Chondrocyte (in vitro differentiated cells): ENCODE results near the gene IMMP2L. TPM values are rescaled to one million over a fixed set of nuclear protein-coding genes. Genes with fewer than 3 reads are reported as not detected.

ENCODE experiments used
- DNase-seq: peaks from one replicate; pipeline ENCODE4 v3.0.0; 2021; ENCODE audit warnings: mixed read lengths, low spot score
- H3K27ac Mint-ChIP-seq: one replicate; pipeline ENCODE4 v1.8.0; 2021; ENCODE audit warnings: mild to moderate bottlenecking, moderate library complexity, mixed read lengths; ENCODE audit not compliant: unreplicated experiment
- H3K27me3 Mint-ChIP-seq: 2 replicates; pipeline ENCODE4 v1.8.0; 2021; ENCODE audit warnings: low read depth, mixed read lengths
- H3K36me3 Mint-ChIP-seq: 2 replicates; pipeline ENCODE4 v1.8.0; 2021; ENCODE audit warnings: low read depth, mixed read lengths
- H3K4me1 Mint-ChIP-seq: 2 replicates; pipeline ENCODE4 v1.8.0; 2021; ENCODE audit warnings: low read depth, mild to moderate bottlenecking, mixed read lengths
- H3K4me3 Mint-ChIP-seq: one replicate; pipeline ENCODE4 v1.8.0; 2021; ENCODE audit warnings: mild to moderate bottlenecking, moderate library complexity, mixed read lengths; ENCODE audit not compliant: unreplicated experiment
- H3K9me3 Mint-ChIP-seq: 2 replicates; pipeline ENCODE4 v1.8.0; 2021; ENCODE audit warnings: low read depth, mixed read lengths
- CTCF ChIP-seq: fragments of 200-600 bp; sonication (generic); IDR thresholded peaks from 2 replicates; pipeline ENCODE4 v1.5.0; 2021; ENCODE audit warnings: antibody characterized with exemption, mild to moderate bottlenecking, moderate library complexity
- total RNA-seq: library from RNA; stranded (reverse); gene quantifications from 3 replicates; pipeline ENCODE4 v1.2.1, GENCODE V29; 2021

IMMP2L gene
- total RNA-seq, 1 donor from 2014 or later = 6.1 TPM

- peaks cover 13% of the 10 kb centered on the region for H3K4me1 Mint-ChIP-seq
- H3K9me3 Mint-ChIP-seq = peaks cover 7% of the 10 kb centered on the region
- no peak overlapping the region for H3K27ac Mint-ChIP-seq
- no peak for DNase-seq
- H3K36me3 Mint-ChIP-seq = peaks cover 3% of the 10 kb centered on the region
- H3K27me3 Mint-ChIP-seq = no peaks in the 10 kb centered on the region
- H3K4me3 Mint-ChIP-seq = no peak overlapping the region
- no peak for TF ChIP-seq CTCF
Observed at GRCh38 chr7:111068618-111069017, 493.7 kb downstream of the IMMP2L start.

- Mint-ChIP-seq H3K9me3 (peaks cover 10% of the 10 kb centered on the region), H3K4me3 (no peak overlapping the region), H3K27ac (no peak overlapping the region), H3K4me1 (peaks cover 9% of the 10 kb centered on the region), H3K27me3 (no peaks in the 10 kb centered on the region), H3K36me3 (peaks cover 5% of the 10 kb centered on the region)
- no peak for TF ChIP-seq CTCF
- no peak for DNase-seq
Observed at GRCh38 chr7:111067682-111068081, 494.6 kb downstream of the IMMP2L start.

GRCh38 chr7:111067251-111067650 is 495.0 kb downstream of the IMMP2L start:
- peaks cover 5% of the 10 kb centered on the region for H3K36me3 Mint-ChIP-seq

GRCh38 chr7:111063166-111063565 is 499.1 kb downstream of the IMMP2L start:
- Mint-ChIP-seq H3K9me3 (peaks cover 10% of the 10 kb centered on the region), H3K4me3 (no peak overlapping the region), H3K36me3 (peaks cover 5% of the 10 kb centered on the region), H3K4me1 (no peaks in the 10 kb centered on the region), H3K27me3 (no peaks in the 10 kb centered on the region), H3K27ac (no peak overlapping the region)
- no peak for TF ChIP-seq CTCF
- no peak for DNase-seq

More at GRCh38 chr7:111067251-111067650, 495.0 kb downstream of the IMMP2L start:
- Mint-ChIP-seq H3K4me1 (peaks cover 9% of the 10 kb centered on the region), H3K4me3 (no peak overlapping the region), H3K27me3 (no peaks in the 10 kb centered on the region), H3K9me3 (peaks cover 10% of the 10 kb centered on the region), H3K27ac (no peak overlapping the region)
- TF ChIP-seq CTCF = no peak
- DNase-seq = no peak

GRCh38 chr7:111059833-111060232 is 502.5 kb downstream of the IMMP2L start:
- Mint-ChIP-seq H3K4me1 (no peaks in the 10 kb centered on the region), H3K27ac (no peak overlapping the region), H3K4me3 (no peak overlapping the region), H3K27me3 (no peaks in the 10 kb centered on the region), H3K36me3 (peaks cover 3% of the 10 kb centered on the region), H3K9me3 (peaks cover 7% of the 10 kb centered on the region)
- no peak for TF ChIP-seq CTCF
- DNase-seq = no peak
